Stomach (tissue), 9 donors: Measurements from ENCODE around the gene ANGPTL3. TPM values are rescaled to one million over a fixed set of nuclear protein-coding genes. Genes with fewer than 3 reads are reported as not detected.

ENCODE experiments used
- DNase-seq, 2 donors: peaks; one replicate each; pipeline versions ENCODE4 v3.0.0 to v3.0.0-alpha.2; 2013 to 2019
- H3K27ac ChIP-seq, 5 donors: fragments of 200-600 bp in 4 of 5; sonication (generic) in 4 of 5; one replicate each; pipeline ENCODE4 v1.5.1; 2013 to 2019; ENCODE audit warnings: mild to moderate bottlenecking in 1 of 5, moderate library complexity in 1 of 5
- H3K27me3 ChIP-seq, 3 donors: fragments of 200-600 bp; sonication (generic); one replicate each; pipeline ENCODE4 v1.5.1; 2017 to 2019; ENCODE audit warnings: mixed run types in 1 of 3
- H3K36me3 ChIP-seq, 4 donors: fragments of 200-600 bp; sonication (generic); 1 replicate in 3 of 4; 2 replicates in 1 of 4; pipeline ENCODE4 v1.5.1; 2016 to 2019
- H3K4me1 ChIP-seq, 4 donors: fragments of 200-600 bp; sonication (generic); one replicate each; pipeline ENCODE4 v1.5.1; 2016 to 2019
- H3K4me3 ChIP-seq, 4 donors: fragments of 200-600 bp; sonication (generic) in 3 of 4; one replicate each; pipeline ENCODE4 v1.5.1; 2016 to 2019; ENCODE audit warnings: mild to moderate bottlenecking in 1 of 4
- H3K9me3 ChIP-seq, 4 donors: fragments of 200-600 bp; sonication (generic); one replicate each; pipeline ENCODE4 v1.5.1; 2016 to 2019
- EP300 ChIP-seq: sonication (generic); formaldehyde crosslinking; IDR thresholded peaks from one replicate; pipeline ENCODE4 v1.6.1; 2017; ENCODE audit warnings: antibody characterized with exemption
- POLR2A ChIP-seq, 4 donors: fragments of 450-650 bp; IDR thresholded peaks; one replicate each; pipeline ENCODE4 v1.6.1; 2016; ENCODE audit warnings: antibody characterized with exemption in 4 of 4, control low read depth in 2 of 4, mild to moderate bottlenecking in 1 of 4, moderate library complexity in 1 of 4
- POLR2AphosphoS5 ChIP-seq, 3 donors: sonication (generic); formaldehyde crosslinking; IDR thresholded peaks; one replicate each; pipeline ENCODE4 v1.6.1; 2016; ENCODE audit warnings: antibody characterized with exemption in 3 of 3
- WGBS, 5 donors: extraction: QIAGEN DNeasy Blood & Tissue Kit in 3 of 5; methylation state at CpG; one replicate each; pipeline versions ENCODE4 v1.1.5 to v1.1.7; 2013 to 2018; 5-methylcytosine and 5-hydroxymethylcytosine counted together
- intact Hi-C: fragments of 100-400 bp; cut with DNase I; formaldehyde crosslinking; loops from one replicate; pipeline ENCODE4 v1.15.1; 2023; ENCODE audit warnings: low total_unique reads
- polyA plus RNA-seq, 3 donors: library from polyadenylated mRNA; stranded (reverse); fragments of 200-250 nt; gene quantifications; one replicate each; pipeline ENCODE4 v1.2.3, GENCODE V29; 2013
- total RNA-seq, 5 donors: library from RNA; depleted of rRNA; stranded (reverse); fragments of >200 nt; gene quantifications; one replicate each; pipeline versions ENCODE4 v1.1.0 to v1.2.3, GENCODE V29; 2014 to 2016
- TF ChIP-seq, protein P1 (sequence below), 7 experiments: fragments of 450-650 bp in 4 of 7; fragments of 200-600 bp in 3 of 7; sonication (generic) in 3 of 7; IDR thresholded peaks; one replicate each; pipeline ENCODE4 v1.5.1; 2016 to 2019; ENCODE audit warnings: antibody characterized with exemption in 7 of 7, control low read depth in 2 of 7, mild to moderate bottlenecking in 1 of 7
- donor health status: healthy with polysubstance abuse.
- donor health status: Bipolar disorder and iron deficiency.
- donor health status: healthy.

The ANGPTL3 gene
- total and polyA plus RNA-seq, 8 donors, result 0.14 to 3.5 (median 1.1) TPM; not detected in 3

DNA sequence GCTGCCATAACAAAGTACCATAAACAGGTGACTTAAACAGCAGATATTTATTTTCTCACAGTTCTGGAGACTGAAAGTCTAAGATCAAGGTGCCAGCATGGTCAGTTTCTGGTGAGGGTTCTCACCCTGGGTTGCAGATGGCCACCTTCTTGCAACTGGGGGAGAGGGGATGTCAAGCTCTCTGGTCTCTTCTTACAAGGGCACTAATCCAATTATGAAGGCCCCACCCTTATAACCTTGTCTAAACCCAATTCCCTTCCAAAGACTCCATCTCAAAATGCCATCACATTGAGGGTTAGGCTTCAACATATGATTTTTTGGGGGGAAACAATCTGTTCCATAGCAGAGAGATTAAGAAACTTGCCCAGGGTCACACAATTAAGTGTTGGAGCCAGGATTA is 24.8 kb upstream of the ANGPTL3 start:
- intact Hi-C loops, result no loop called here
- no peak for TF ChIP-seq POLR2AphosphoS5 (IDR thresholded peaks at IDR 0.05)
- TF ChIP-seq, protein P1, sequence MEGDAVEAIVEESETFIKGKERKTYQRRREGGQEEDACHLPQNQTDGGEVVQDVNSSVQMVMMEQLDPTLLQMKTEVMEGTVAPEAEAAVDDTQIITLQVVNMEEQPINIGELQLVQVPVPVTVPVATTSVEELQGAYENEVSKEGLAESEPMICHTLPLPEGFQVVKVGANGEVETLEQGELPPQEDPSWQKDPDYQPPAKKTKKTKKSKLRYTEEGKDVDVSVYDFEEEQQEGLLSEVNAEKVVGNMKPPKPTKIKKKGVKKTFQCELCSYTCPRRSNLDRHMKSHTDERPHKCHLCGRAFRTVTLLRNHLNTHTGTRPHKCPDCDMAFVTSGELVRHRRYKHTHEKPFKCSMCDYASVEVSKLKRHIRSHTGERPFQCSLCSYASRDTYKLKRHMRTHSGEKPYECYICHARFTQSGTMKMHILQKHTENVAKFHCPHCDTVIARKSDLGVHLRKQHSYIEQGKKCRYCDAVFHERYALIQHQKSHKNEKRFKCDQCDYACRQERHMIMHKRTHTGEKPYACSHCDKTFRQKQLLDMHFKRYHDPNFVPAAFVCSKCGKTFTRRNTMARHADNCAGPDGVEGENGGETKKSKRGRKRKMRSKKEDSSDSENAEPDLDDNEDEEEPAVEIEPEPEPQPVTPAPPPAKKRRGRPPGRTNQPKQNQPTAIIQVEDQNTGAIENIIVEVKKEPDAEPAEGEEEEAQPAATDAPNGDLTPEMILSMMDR (IDR thresholded peaks at IDR 0.05), result no peak
- TF ChIP-seq EP300, result no peak
- no peak for TF ChIP-seq POLR2A (IDR thresholded peaks at IDR 0.05)
- no peak for DNase-seq
- H3K36me3 ChIP-seq, result peaks cover 7 to 54% (median 51%) of the 10 kb centered on the region in 4 donors
- no peaks in the 10 kb centered on the region for H3K4me1 ChIP-seq
- H3K9me3 ChIP-seq, result peaks cover 0 to 17% (median 7%) of the 10 kb centered on the region in 4 donors
- H3K4me3 ChIP-seq, result no peak overlapping the region
- no peaks in the 10 kb centered on the region for H3K27me3 ChIP-seq
- no peak overlapping the region for H3K27ac ChIP-seq

- H3K27ac ChIP-seq, result no peak overlapping the region
- intact Hi-C loops, result no loop called here
- H3K27me3 ChIP-seq, result no peaks in the 10 kb centered on the region
- H3K36me3 ChIP-seq, result peaks cover 7 to 65% (median 52%) of the 10 kb centered on the region in 4 donors
- no peak overlapping the region for H3K4me3 ChIP-seq
- WGBS, 5 donors, result 34 to 74% (median 43%) methylated on average over 2 of the region's 2 CpGs
- no peaks in the 10 kb centered on the region for H3K4me1 ChIP-seq
- no peak for DNase-seq
- TF ChIP-seq POLR2AphosphoS5 (IDR thresholded peaks at IDR 0.05) (no peak), EP300 (no peak), POLR2A (IDR thresholded peaks at IDR 0.05) (no peak)
- TF ChIP-seq, protein P1 (IDR thresholded peaks at IDR 0.05), result no peak
- H3K9me3 ChIP-seq, result peaks cover 0 to 11% (median 6%) of the 10 kb centered on the region in 4 donors
Observed at GRCh38 chr1:62573675-62574074, 23.6 kb upstream of the ANGPTL3 start.

DNA sequence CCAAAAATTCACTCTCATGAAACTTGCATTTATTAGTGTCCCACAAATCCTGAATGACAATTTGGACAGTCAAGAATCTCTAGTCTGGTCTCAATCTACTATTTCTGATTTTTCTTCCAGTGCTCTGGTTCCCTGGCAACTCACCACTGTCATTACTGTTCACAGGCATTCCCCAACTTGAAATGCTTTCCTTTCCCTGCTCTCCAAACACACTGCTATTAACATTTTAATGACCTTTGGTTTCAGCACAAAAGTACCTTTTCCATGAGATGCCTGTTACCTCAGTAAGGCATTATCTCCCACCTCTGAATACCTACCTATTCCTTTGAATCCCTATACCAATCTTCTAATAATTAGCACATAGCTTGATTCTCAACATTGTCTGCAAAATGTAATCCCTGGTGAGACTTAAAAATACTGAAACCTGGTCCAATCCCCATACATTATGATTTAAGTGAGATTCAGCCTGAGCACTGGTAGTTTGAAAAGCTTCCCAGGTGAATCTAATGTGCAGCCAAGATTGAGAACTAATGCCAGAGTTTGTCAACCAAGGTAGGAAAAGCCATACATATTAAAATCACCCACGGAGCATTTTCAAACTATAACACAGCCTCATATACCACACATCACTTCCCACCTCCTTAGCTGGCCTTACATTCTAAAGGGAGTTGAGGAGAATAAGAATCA is 11.7 kb upstream of the ANGPTL3 start:
- 45 to 62% (median 54%) methylated on average over 1 of the region's 1 CpG for WGBS, 5 donors
- intact Hi-C loops, result no loop called here
- Histone ChIP-seq H3K4me3 (no peak overlapping the region), H3K9me3 (no peaks in the 10 kb centered on the region), H3K36me3 (peaks cover 0 to 28% (median 22%) of the 10 kb centered on the region in 4 donors), H3K4me1 (no peaks in the 10 kb centered on the region), H3K27ac (no peak overlapping the region), H3K27me3 (no peaks in the 10 kb centered on the region)
- TF ChIP-seq POLR2AphosphoS5 (IDR thresholded peaks at IDR 0.05) (no peak), POLR2A (IDR thresholded peaks at IDR 0.05) (no peak), EP300 (no peak)
- TF ChIP-seq, protein P1 (IDR thresholded peaks at IDR 0.05), result no peak
- DNase-seq, result no peak

DNA sequence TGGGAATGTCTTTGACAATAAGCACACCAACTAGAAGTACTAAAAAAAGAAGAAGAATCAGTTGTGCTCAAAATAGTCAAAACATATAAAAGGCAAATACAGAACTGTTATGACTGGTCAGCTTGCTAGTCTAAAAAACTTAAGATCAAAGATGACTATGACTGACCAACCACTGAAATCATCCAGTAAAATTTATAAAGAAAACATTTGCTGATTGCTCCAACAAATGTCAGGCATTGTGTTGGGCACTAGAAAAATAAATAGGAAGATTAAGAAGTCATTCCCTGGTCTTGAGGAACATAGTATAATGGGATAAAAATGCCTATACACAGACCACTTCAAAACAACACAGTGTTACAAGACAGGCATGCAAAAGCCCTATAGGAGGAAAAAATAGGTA is 9.3 kb upstream of the ANGPTL3 start:
- Histone ChIP-seq H3K4me1 (no peaks in the 10 kb centered on the region), H3K36me3 (peaks cover 0 to 23% (median 14%) of the 10 kb centered on the region in 4 donors), H3K9me3 (no peaks in the 10 kb centered on the region), H3K27me3 (no peaks in the 10 kb centered on the region), H3K4me3 (no peak overlapping the region), H3K27ac (no peak overlapping the region)
- no peak for DNase-seq
- no peak for TF ChIP-seq POLR2AphosphoS5 (IDR thresholded peaks at IDR 0.05)
- no peak for TF ChIP-seq POLR2A (IDR thresholded peaks at IDR 0.05)
- TF ChIP-seq, protein P1 (IDR thresholded peaks at IDR 0.05), result no peak
- TF ChIP-seq EP300, result no peak
- intact Hi-C loops, result no loop called here
